Measurements from ENCODE around the gene USP32.
"Not testable (repeated sequence)": the region's sequence is repeated elsewhere in the genome, so short reads cannot be mapped to it uniquely, and the experiment has no call there.

The USP32 gene

GRCh38 chr17:60422162-60422665 is 30.3 kb upstream of the USP32 start, which contains the start of gene CHCT1:
Gene CHCT1 (plus strand): TSS chr17:60422489. CDS start chr17:60422593, 104 bp downstream.
- H3K9me3 ChIP-seq (ENCODE audit: control insufficient read depth in 1 of 2, low read length in 2 of 2) = no peaks in the 10 kb centered on the region
- H3K36me3 ChIP-seq (ENCODE audit: control insufficient read depth in 1 of 2, insufficient read depth in 2 of 2, low read length in 2 of 2) = no peaks in the 10 kb centered on the region
- peak within 1 kb of the TSS; percentile 55 to 70 for H3K4me3 ChIP-seq (ENCODE audit: low read depth in 1 of 2, low read length in 2 of 2)
- H3K27me3 ChIP-seq (ENCODE audit: low read depth, low read length) = no peaks in the 10 kb centered on the region
- no peak within 1 kb of the TSS for H3K27ac ChIP-seq (ENCODE audit: low read length)
- peaks cover 0 to 5% of the 10 kb centered on the region in 2 donors for H3K4me1 ChIP-seq (ENCODE audit: control insufficient read depth in 1 of 2, insufficient read depth in 2 of 2, low read length in 2 of 2)

- Histone ChIP-seq H3K27ac (ENCODE audit: low read length) (no peak overlapping the region), H3K4me1 (ENCODE audit: control insufficient read depth in 1 of 2, insufficient read depth in 2 of 2, low read length in 2 of 2) (peaks cover 0 to 5% of the 10 kb centered on the region in 2 donors), H3K36me3 (ENCODE audit: control insufficient read depth in 1 of 2, insufficient read depth in 2 of 2, low read length in 2 of 2) (no peaks in the 10 kb centered on the region), H3K27me3 (ENCODE audit: low read depth, low read length) (no peaks in the 10 kb centered on the region), H3K9me3 (ENCODE audit: control insufficient read depth in 1 of 2, low read length in 2 of 2) (no peaks in the 10 kb centered on the region), H3K4me3 (ENCODE audit: low read depth in 1 of 2, low read length in 2 of 2) (peak overlapping the region; percentile 55 to 70)
Measured at GRCh38 chr17:60421273-60422161, 29.6 kb upstream of the USP32 start.

GRCh38 chr17:60419875-60420274 is 27.9 kb upstream of the USP32 start:
- H3K27me3 ChIP-seq (ENCODE audit: low read depth, low read length); H3K9me3 ChIP-seq (ENCODE audit: control insufficient read depth in 1 of 2, low read length in 2 of 2); H3K4me3 ChIP-seq (ENCODE audit: low read depth in 1 of 2, low read length in 2 of 2); H3K27ac ChIP-seq (ENCODE audit: low read length); H3K4me1 ChIP-seq (ENCODE audit: control insufficient read depth in 1 of 2, insufficient read depth in 2 of 2, low read length in 2 of 2); H3K36me3 ChIP-seq (ENCODE audit: control insufficient read depth in 1 of 2, insufficient read depth in 2 of 2, low read length in 2 of 2): not testable (repeated sequence)

GRCh38 chr17:60419003-60419402 is 27.1 kb upstream of the USP32 start:
- H3K4me3 ChIP-seq (ENCODE audit: low read depth in 1 of 2, low read length in 2 of 2); H3K9me3 ChIP-seq (ENCODE audit: control insufficient read depth in 1 of 2, low read length in 2 of 2); H3K27ac ChIP-seq (ENCODE audit: low read length); H3K36me3 ChIP-seq (ENCODE audit: control insufficient read depth in 1 of 2, insufficient read depth in 2 of 2, low read length in 2 of 2); H3K4me1 ChIP-seq (ENCODE audit: control insufficient read depth in 1 of 2, insufficient read depth in 2 of 2, low read length in 2 of 2); H3K27me3 ChIP-seq (ENCODE audit: low read depth, low read length): not testable (repeated sequence)

GRCh38 chr17:60416368-60416925 is 24.5 kb upstream of the USP32 start:
- H3K27ac ChIP-seq (ENCODE audit: low read length) = no peak overlapping the region
- H3K36me3 ChIP-seq (ENCODE audit: control insufficient read depth in 1 of 2, insufficient read depth in 2 of 2, low read length in 2 of 2) = no peaks in the 10 kb centered on the region
- H3K4me1 ChIP-seq (ENCODE audit: control insufficient read depth in 1 of 2, insufficient read depth in 2 of 2, low read length in 2 of 2) = peaks cover 0 to 5% of the 10 kb centered on the region in 2 donors
- no peak overlapping the region for H3K4me3 ChIP-seq (ENCODE audit: low read depth in 1 of 2, low read length in 2 of 2)
- no peaks in the 10 kb centered on the region for H3K9me3 ChIP-seq (ENCODE audit: control insufficient read depth in 1 of 2, low read length in 2 of 2)
- H3K27me3 ChIP-seq (ENCODE audit: low read depth, low read length) = no peaks in the 10 kb centered on the region

GRCh38 chr17:60415146-60415545 is 23.2 kb upstream of the USP32 start:
- no peaks in the 10 kb centered on the region for H3K9me3 ChIP-seq (ENCODE audit: control insufficient read depth in 1 of 2, low read length in 2 of 2)
- H3K27ac ChIP-seq (ENCODE audit: low read length) = no peak overlapping the region
- no peaks in the 10 kb centered on the region for H3K27me3 ChIP-seq (ENCODE audit: low read depth, low read length)
- no peaks in the 10 kb centered on the region for H3K4me1 ChIP-seq (ENCODE audit: control insufficient read depth in 1 of 2, insufficient read depth in 2 of 2, low read length in 2 of 2)
- H3K4me3 ChIP-seq (ENCODE audit: low read depth in 1 of 2, low read length in 2 of 2) = no peak overlapping the region
- H3K36me3 ChIP-seq (ENCODE audit: control insufficient read depth in 1 of 2, insufficient read depth in 2 of 2, low read length in 2 of 2) = no peaks in the 10 kb centered on the region

- H3K36me3 ChIP-seq (ENCODE audit: control insufficient read depth in 1 of 2, insufficient read depth in 2 of 2, low read length in 2 of 2) = no peaks in the 10 kb centered on the region
- H3K9me3 ChIP-seq (ENCODE audit: control insufficient read depth in 1 of 2, low read length in 2 of 2) = no peaks in the 10 kb centered on the region
- H3K27me3 ChIP-seq (ENCODE audit: low read depth, low read length) = no peaks in the 10 kb centered on the region
- no peaks in the 10 kb centered on the region for H3K4me1 ChIP-seq (ENCODE audit: control insufficient read depth in 1 of 2, insufficient read depth in 2 of 2, low read length in 2 of 2)
- H3K4me3 ChIP-seq (ENCODE audit: low read depth in 1 of 2, low read length in 2 of 2) = no peak overlapping the region
- no peak overlapping the region for H3K27ac ChIP-seq (ENCODE audit: low read length)
Measured at GRCh38 chr17:60412701-60413100, 20.8 kb upstream of the USP32 start.

- H3K27me3 ChIP-seq (ENCODE audit: low read depth, low read length) = no peaks in the 10 kb centered on the region
- H3K36me3 ChIP-seq (ENCODE audit: control insufficient read depth in 1 of 2, insufficient read depth in 2 of 2, low read length in 2 of 2) = no peaks in the 10 kb centered on the region
- no peak overlapping the region for H3K4me3 ChIP-seq (ENCODE audit: low read depth in 1 of 2, low read length in 2 of 2)
- no peaks in the 10 kb centered on the region for H3K4me1 ChIP-seq (ENCODE audit: control insufficient read depth in 1 of 2, insufficient read depth in 2 of 2, low read length in 2 of 2)
- no peaks in the 10 kb centered on the region for H3K9me3 ChIP-seq (ENCODE audit: control insufficient read depth in 1 of 2, low read length in 2 of 2)
- H3K27ac ChIP-seq (ENCODE audit: low read length) = no peak overlapping the region
Measured at GRCh38 chr17:60410001-60410400, 18.1 kb upstream of the USP32 start.

GRCh38 chr17:60406887-60407286 is 15.0 kb upstream of the USP32 start:
- Histone ChIP-seq H3K27me3 (ENCODE audit: low read depth, low read length) (no peaks in the 10 kb centered on the region), H3K4me3 (ENCODE audit: low read depth in 1 of 2, low read length in 2 of 2) (no peak overlapping the region), H3K4me1 (ENCODE audit: control insufficient read depth in 1 of 2, insufficient read depth in 2 of 2, low read length in 2 of 2) (no peaks in the 10 kb centered on the region), H3K36me3 (ENCODE audit: control insufficient read depth in 1 of 2, insufficient read depth in 2 of 2, low read length in 2 of 2) (no peaks in the 10 kb centered on the region), H3K27ac (ENCODE audit: low read length) (no peak overlapping the region), H3K9me3 (ENCODE audit: control insufficient read depth in 1 of 2, low read length in 2 of 2) (no peaks in the 10 kb centered on the region)

- Histone ChIP-seq H3K9me3 (ENCODE audit: control insufficient read depth in 1 of 2, low read length in 2 of 2) (no peaks in the 10 kb centered on the region), H3K4me1 (ENCODE audit: control insufficient read depth in 1 of 2, insufficient read depth in 2 of 2, low read length in 2 of 2) (no peaks in the 10 kb centered on the region), H3K27ac (ENCODE audit: low read length) (no peak overlapping the region), H3K4me3 (ENCODE audit: low read depth in 1 of 2, low read length in 2 of 2) (no peak overlapping the region), H3K27me3 (ENCODE audit: low read depth, low read length) (no peaks in the 10 kb centered on the region), H3K36me3 (ENCODE audit: control insufficient read depth in 1 of 2, insufficient read depth in 2 of 2, low read length in 2 of 2) (no peaks in the 10 kb centered on the region)
Measured at GRCh38 chr17:60403962-60404361, 12.0 kb upstream of the USP32 start.

- Histone ChIP-seq H3K4me3 (ENCODE audit: low read depth in 1 of 2, low read length in 2 of 2) (no peak overlapping the region), H3K36me3 (ENCODE audit: control insufficient read depth in 1 of 2, insufficient read depth in 2 of 2, low read length in 2 of 2) (no peaks in the 10 kb centered on the region), H3K27ac (ENCODE audit: low read length) (no peak overlapping the region), H3K27me3 (ENCODE audit: low read depth, low read length) (no peaks in the 10 kb centered on the region), H3K4me1 (ENCODE audit: control insufficient read depth in 1 of 2, insufficient read depth in 2 of 2, low read length in 2 of 2) (no peaks in the 10 kb centered on the region), H3K9me3 (ENCODE audit: control insufficient read depth in 1 of 2, low read length in 2 of 2) (no peaks in the 10 kb centered on the region)
Measured at GRCh38 chr17:60403523-60403810, 11.5 kb upstream of the USP32 start.
